ENCODE data around the gene CERKL.
A peak's percentile ranks its signal among the peaks of the same experiment; 100 is the strongest.

CERKL gene

DNA sequence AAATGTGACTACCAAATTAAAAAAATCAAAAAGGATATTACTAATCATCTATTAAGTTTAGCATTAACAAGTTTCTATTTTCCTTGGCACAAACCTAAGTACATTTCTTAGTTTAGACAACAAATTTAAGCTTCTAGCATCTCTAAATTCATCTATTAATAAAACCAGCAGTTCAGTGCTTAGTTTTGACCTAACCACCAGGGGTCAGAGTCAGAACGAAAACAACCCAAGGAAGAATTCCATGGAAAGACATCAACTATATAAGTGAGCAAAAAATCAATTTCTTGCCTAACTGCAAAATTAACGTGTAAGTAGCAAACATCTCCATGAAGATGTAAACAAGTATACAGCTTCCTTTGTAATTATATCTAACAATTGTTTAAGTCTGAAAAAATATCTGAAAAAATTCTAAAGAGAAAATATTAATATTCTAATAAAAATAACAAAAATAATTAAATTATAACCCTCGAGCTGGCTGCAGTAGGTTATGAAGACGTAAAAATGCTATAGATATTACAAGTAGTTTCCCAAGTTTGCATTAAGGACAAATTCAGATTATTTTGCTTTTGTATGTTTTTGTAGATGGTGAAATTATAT lies 83.7 kb downstream of the CERKL start:
- peak; percentile 18 for DNase-seq

- no peak for DNase-seq
Observed at GRCh38 chr2:181570833-181571661, 85.9 kb downstream of the CERKL start.

GRCh38 chr2:181570059-181570458 lies 86.8 kb downstream of the CERKL start:
- DNase-seq: no peak

GRCh38 chr2:181566334-181567032 lies 90.4 kb downstream of the CERKL start:
- DNase-seq: no peak

- peak; percentile 15 for DNase-seq
Observed at GRCh38 chr2:181563101-181563692, 93.7 kb downstream of the CERKL start.

- no peak for DNase-seq
Observed at GRCh38 chr2:181558371-181558770, 98.5 kb downstream of the CERKL start.

DNA sequence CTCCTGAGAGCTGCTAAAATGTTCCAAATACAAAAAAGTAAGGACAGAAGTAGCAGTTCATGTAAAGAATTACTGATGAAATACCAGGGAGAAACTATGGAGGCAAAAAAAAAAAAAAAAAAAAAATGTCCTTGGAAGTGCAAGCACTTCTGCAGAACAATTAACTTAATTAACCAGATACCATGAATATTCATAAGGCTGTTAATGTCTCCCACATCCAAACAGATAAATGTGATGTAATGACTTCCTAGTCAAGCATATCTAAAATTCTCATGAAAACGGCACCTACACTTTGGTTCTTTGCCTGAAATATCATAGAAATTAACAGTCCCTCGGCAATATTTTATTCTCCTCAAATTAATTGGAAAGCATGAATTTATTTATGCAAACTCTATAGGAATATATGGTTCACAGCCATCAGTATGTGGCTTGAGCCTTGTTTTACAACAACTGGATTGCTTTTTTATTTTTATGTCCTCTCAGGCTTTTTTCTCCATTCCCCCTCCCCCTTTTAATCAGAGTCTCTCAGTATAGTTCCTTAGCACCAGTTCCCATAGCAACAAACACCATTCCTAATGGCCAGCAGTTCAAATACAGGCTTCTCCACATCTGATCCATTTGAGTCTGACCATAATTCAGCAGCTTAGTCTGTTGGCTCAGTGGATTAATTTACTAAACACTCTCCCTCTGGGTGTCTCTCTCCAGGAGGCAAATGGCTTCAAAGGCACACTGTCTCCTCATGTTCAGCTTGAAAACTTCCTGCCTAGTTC lies 102.7 kb downstream of the CERKL start:
- no peak for DNase-seq

GRCh38 chr2:181553244-181553643 lies 103.7 kb downstream of the CERKL start:
- DNase-seq: peak; percentile 1

GRCh38 chr2:181552808-181553207 lies 104.1 kb downstream of the CERKL start:
- no peak for DNase-seq

DNA sequence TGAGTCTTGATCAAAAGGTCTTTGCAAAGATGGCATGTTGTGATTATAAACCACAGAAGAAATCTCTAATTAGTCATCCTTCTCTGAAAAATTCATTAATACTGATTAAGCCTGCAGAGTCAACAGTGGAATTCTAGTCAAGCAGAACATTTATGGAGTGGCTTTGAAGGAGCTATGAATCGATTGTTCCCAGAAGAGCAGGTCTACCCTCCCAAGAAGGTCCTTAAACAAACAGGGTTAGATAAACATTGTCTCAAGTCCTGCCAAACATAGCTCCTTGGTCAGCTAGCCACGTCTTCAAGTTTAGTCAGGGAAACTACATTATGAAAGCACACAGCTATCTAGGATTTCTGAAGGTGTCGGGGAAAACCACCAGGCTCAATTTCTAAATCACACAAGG lies 110.8 kb downstream of the CERKL start:
- DNase-seq: peak; percentile 26

DNA sequence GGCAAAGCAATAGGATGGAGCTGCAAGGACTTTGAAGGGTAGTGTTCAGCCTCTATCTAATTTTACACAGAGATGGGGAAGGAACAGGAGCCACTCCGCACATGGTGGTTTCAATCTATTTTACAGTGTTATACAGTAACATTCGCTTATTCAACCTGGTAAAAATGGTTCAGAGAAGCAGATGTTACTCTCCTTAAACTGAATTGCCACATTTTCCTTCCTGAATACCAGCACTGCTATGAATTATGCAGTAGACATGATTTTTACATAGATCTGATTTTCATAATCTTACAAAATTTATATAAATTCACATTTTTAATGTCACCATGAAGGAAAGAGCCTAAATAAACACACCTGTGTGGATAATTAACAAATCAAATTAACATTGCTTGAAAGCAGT lies 114.7 kb downstream of the CERKL start:
- no peak for DNase-seq

DNA sequence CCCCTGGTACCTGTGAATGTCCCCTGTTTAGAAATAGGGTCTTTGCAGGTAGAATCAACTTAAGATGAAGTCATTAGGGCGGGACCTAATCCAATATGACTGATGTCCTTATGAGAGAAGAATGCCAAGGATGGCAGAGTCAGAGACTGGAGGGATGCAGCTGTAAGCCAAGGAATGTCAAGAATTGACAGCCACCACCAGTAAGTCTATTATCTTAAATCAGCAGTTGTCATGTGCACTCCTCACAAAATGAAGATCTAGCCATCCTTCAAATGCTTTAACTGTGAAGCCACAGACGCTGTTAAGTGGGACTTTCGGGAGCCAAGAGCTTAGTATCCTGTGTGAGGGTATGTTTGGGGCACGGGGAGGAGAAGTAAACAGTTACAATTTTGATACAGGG lies 116.5 kb downstream of the CERKL start:
- no peak for DNase-seq

DNA sequence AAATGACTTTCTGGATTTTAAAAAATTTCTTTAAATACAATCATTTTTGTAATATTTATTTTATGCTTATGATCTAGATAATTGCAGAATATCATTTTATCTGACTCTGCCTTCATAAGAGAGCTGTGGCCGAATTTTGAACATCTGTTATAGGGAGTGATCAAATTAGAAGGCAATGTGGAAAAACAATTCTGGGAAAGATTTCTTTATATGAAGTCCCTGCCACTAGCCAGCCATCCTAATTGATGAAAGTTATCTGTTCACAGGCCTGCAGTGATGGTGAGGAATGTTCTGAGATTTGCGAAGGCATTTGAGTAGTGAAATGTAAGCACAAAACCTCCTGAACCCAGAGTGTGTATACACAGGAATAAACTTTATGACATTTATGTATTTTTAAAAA lies 120.2 kb downstream of the CERKL start:
- DNase-seq: no peak

GRCh38 chr2:181528441-181528840 lies 128.5 kb downstream of the CERKL start:
- DNase-seq: no peak

DNA sequence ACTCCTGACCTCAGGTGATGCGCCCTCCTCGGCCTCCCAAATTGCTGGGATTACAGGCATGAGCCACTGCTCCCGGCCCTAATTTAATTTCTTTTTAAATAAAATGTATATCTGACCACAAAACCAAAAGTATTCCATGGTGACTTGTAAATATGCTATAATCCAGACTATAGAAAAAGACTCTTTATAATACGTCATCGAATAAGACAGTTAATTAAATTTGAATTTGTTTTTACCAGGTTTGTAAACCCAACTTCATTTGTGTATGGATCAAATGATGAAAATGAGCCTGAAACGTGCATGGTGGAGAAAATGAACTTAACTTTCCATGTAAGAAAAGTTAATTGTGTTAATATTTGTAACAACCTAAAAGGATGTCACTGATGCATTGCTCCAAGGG lies 129.8 kb downstream of the CERKL start:
- DNase-seq: no peak

DNA sequence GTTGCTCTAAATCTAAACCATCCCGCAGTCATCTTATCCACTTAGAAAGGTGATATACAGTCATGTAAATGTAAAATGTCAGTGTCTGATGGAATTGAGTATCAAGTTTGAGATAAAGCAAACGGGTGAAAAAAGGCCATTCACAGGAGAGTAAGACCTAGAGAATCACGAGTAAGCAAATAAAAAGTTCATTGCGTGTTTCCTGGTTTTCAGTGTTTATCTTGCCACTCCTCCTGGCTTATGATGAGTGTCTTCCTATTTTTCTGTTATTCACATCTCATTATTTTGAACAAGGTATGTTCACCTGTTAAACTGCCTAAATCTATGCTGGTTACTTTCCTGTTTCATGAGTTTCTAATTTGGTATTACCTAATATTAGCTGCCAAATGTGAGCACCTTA lies 130.9 kb downstream of the CERKL start:
- no peak for DNase-seq

- no peak for DNase-seq
Observed at GRCh38 chr2:181523756-181524155, 133.1 kb downstream of the CERKL start.

DNA sequence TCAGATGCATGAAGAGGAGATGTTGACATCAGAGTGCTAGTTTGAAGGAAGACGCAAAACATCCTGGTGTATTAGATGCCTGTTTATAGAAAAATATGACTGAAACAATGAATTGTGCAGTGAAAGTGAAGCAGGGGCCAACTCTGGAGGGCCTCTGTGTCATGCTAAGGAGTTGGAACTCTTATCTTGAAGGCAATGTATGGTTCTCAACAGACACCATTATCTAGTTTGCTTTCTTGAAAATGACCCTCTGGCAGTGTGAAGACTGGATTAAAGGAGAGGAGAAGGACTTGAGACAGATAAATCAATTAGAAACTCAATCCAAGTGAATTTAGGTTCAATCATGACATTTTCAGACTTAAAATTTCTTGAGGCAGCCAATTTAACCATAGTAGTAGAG lies 136.7 kb downstream of the CERKL start:
- no peak for DNase-seq

DNA sequence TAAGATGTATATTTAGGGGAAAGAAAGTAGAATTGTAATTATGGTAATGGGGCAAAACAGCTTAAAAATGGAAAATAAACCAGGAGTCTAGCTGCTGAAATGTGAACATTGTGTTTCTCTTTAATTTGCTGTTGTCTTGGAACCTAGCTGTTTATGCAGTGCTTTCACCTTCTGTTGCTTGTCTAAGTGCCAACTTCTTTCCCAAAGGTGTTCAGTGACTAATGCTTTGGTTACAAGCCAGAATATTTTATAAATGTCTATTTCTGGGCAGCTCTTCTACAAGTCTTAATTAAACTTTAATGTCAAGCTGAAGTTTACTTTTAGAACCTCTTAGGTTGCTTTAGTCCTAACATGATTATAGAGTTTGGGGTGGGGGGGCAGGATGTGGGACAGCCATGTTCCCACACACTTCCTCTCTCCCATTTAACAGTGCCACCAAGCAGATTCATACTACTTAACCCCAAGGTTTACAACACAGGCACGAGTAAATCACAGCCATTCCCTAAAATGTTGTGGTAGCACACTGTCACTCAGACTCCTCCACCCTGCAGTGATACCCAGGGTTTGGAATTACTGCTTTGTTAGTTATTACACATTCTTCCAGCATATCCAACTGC lies 139.1 kb downstream of the CERKL start:
- no peak for DNase-seq

- no peak for DNase-seq
Observed at GRCh38 chr2:181516992-181517391, 139.9 kb downstream of the CERKL start.

DNA sequence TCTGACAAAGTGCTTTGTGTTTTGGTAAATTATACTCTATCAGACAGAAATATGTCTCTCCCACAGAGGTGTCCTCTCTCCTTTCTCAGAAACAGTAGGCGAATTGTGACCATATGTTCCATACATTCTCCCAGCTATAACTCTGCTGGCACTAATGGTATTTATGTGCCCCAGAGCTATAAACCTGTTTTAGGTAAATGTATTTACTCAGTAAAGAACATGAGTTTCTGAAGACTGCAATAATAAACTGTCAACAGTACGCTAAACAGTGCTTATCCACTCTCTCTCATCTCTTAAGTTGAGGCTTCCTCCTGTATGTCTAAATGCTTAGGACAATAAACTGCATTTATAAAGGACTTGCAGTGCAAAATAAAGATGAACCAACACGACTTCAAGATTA lies 141.2 kb downstream of the CERKL start:
- no peak for DNase-seq

DNA sequence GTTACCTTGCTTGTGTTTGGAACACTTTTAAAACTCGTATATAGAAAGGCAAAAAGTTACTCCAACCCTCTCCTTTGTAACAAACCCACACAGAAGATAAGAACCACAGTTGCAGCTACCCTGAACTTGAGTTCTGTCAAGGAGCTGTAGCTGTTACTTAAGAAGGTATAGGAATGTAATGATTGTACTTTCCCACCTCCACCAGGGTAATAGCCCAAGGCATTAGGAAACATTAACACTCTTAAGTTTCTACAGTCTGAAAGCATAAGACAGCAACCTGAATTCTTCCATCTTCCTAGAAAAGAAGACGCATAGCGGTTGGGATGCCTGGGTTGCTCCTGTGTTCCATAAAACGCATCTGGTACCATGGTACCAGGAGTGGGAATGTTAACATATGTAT lies 156.7 kb downstream of the CERKL start:
- no peak for DNase-seq
